K562 treated with DMSO at 1 percent for 24 hours (cell line): ENCODE results near the gene WIPF2. TPM values are rescaled to one million over a fixed set of nuclear protein-coding genes. Genes with fewer than 3 reads are reported as not detected.

Experiments used
- total RNA-seq: library from RNA; unstranded; fragments of 300-600 nt; gene quantifications from 2 replicates; pipeline ENCODE4 v1.2.3, GENCODE V29; 2022; ENCODE audit warnings: low read depth; ENCODE audit not compliant: insufficient read depth

WIPF2 gene, protein sequence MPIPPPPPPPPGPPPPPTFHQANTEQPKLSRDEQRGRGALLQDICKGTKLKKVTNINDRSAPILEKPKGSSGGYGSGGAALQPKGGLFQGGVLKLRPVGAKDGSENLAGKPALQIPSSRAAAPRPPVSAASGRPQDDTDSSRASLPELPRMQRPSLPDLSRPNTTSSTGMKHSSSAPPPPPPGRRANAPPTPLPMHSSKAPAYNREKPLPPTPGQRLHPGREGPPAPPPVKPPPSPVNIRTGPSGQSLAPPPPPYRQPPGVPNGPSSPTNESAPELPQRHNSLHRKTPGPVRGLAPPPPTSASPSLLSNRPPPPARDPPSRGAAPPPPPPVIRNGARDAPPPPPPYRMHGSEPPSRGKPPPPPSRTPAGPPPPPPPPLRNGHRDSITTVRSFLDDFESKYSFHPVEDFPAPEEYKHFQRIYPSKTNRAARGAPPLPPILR
- total RNA-seq, result 11.5 and 15.5 TPM in 2 replicates

DNA sequence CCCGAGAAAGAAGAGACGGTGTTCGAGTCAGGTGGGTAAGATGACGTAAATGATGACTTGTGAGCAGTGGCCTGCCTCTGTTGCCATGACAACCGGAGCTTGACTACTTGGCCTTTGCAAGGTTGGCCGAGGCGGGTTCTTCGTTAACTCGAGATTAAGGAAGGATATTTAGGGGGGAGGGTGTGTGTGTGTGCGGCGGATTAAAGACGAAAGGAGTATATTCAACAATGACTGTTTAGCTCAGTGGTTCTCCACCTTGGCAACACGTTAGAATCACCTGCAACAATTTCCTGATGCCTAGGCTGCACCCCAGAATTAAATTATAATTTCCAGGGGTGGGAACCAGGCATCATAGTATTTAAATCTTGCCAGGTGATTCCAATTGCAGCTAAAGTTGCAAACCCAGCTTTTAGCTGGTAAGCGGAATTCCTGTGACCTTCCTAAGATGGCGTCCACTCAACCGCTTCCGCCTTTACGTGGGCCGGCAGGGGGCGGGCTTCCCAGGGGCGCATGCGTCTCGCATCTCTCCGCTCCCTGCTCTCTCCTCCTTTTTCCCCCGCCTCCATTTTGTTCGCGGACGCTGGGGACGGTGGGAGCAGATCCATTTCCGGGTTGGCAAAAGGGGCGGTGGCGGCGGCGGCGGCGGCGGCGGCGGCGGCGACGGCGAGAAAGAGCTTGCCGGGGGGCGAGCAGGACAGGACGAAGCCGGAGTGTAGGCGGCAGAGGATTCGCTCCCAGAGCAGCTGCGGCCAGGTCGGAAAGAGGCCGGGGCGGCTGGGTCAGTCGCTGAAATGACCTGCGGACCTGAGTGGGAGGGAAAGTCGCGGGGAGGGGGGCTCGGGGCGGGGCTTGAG is at the start of gene WIPF2:
Gene WIPF2, plus strand, starts transcription at position 565 of the 854 bp plus-strand sequence. CDS start 37,156 bp downstream, outside the sequence.

DNA sequence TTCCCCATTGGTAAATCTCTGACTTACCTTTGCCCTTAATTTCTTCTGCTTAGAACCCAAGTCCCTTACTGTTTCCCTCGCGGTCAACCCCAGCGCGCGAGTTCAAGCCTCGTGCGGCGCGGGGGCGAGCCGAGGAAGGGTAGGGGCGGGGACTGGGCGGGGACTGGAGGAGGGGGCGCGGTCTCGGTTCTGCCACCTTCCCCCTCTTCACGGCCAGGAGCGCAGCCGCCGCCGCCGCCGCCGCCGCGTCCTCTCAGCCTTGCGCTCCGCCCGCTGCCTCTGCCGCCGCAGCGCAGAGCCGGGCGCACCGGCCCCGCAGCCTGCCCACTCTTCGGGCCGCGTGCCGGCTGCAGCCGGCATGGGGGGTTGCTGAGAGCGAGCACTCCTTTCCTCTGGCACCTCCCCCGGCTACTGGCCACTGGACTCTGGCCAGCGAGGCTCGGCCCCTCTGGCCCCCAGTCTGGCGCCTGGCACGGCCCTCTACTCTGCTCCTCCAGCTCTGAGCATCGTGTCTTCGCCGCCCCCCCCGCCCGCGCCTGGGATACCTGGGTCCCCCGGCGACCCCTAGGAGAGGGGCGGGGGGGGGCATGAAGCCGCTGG is 41.7 kb upstream of the WIPF2 start, which contains the start of gene RAPGEFL1:
Gene RAPGEFL1, plus strand, starts transcription at position 196 of the 600 bp plus-strand sequence. Its CDS starts 392 bp downstream, at position 588.

DNA sequence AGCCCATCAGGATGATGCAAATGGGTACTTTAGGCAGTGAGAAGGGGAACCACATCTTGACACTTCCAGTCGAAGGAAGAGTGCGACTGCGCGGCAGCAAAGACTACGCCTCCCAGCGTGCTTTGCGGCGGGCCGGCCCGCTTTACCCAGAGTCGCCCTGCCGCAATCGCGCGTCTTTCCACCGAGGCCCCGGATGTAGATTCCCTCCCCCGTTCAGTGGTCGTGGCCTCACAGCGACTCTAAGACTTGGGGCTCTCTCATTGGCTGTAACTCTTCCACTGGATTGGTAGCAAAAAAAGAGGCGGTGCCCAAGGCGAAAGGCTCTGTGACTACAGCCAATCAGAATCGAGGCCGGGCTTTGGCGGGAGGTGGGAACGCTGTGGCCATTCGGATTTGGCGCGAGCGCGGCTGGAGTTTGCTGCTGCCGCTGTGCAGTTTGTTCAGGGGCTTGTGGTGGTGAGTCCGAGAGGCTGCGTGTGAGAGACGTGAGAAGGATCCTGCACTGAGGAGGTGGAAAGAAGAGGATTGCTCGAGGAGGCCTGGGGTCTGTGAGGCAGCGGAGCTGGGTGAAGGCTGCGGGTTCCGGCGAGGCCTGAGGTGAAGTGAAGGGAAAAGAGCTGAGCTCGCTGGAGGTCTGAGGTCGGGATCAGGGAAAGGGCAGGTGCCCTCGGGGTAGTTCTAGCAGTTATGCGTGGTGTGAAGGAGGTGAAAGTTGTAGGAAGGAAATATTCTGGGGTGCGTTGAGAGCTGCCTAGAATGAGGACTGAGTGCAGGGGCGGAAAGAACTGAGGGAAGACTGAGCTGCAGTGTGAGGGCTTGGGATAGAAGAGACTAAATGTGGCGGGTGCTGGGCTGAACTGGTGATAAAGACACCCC is 68.6 kb downstream of the WIPF2 start, which contains the start of gene CDC6:
Gene CDC6, plus strand, starts transcription at position 386 of the 876 bp plus-strand sequence. CDS start 1,542 bp downstream, outside the sequence.

DNA sequence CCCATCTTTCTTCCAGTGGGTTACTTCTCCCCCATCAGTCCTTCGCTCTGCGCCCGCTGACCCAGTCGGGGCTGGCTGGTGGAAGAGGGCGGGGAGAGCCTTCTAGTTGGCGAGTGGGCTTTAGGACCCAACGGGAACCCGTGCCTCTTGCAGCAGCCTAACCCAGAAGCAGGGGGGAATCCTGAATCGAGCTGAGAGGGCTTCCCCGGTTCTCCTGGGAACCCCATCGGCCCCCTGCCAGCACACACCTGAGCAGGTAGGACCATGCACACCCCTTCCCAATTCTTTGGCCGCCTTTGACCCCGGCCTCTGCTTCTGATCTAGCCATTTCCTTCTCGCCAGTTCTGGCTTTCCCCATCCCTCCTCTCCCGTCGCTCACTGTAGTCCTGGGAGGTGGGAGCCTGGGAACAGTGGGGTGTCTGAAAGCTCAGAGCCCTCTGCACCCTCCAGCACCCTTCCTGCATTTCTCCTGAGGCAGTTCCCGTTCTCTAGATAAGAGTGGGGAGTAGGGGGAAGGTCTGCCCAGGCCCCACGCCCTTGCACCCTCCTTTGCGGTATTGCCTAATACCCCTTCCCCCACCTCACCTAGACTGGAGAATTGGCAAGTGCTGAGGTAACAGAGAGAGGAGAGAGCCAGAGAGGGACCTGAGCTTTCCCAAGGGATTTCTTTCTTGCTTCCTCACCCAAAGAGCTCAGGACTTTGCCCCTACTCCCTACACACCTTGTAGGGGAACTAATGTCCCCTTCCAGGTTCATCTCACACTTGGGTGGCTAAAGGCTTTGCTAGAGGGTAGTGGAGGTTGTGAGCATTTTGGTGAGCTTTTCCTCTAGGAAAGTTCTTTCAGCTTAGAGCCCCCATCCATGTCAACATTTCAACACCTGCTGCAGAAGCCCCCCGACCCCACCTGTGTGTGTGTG is 90.2 kb downstream of the WIPF2 start, which contains the start of gene RARA:
Gene RARA, plus strand, starts transcription at position 150 of the 918 bp plus-strand sequence. CDS start 22,039 bp downstream, outside the sequence.

Other genes starting within 250 kb of the WIPF2 start
- 272 and 279 TPM in 2 replicates for gene PSMD3, start 238.5 kb upstream of the WIPF2 start, total RNA-seq
- gene CSF3, start 203.9 kb upstream of the WIPF2 start, total RNA-seq, result not detected in 2 replicates
- gene MED24, start 164.9 kb upstream of the WIPF2 start, total RNA-seq, result 98.1 and 109 TPM in 2 replicates
- 21.8 and 22.5 TPM in 2 replicates for gene THRA, start 156.3 kb upstream of the WIPF2 start, total RNA-seq
- 5.0 and 5.3 TPM in 2 replicates for gene NR1D1, start 118.7 kb upstream of the WIPF2 start, total RNA-seq
- gene MSL1, start 97.3 kb upstream of the WIPF2 start, total RNA-seq, result 33.4 and 35.6 TPM in 2 replicates
- 38.5 and 40.2 TPM in 2 replicates for gene CASC3, start 78.8 kb upstream of the WIPF2 start, total RNA-seq
- gene RAPGEFL1, start 41.8 kb upstream of the WIPF2 start, total RNA-seq, result 2.4 and 2.6 TPM in 2 replicates
- 52.7 and 55.4 TPM in 2 replicates for gene CDC6, start 68.6 kb downstream of the WIPF2 start, total RNA-seq
- gene RARA, start 89.9 kb downstream of the WIPF2 start, total RNA-seq, result 21.7 and 23.4 TPM in 2 replicates
- 32.7 and 34.1 TPM in 2 replicates for gene GJD3, start 145.4 kb downstream of the WIPF2 start, total RNA-seq
- 150 and 192 TPM in 2 replicates for gene TOP2A, start 198.6 kb downstream of the WIPF2 start, total RNA-seq
- gene IGFBP4, start 224.1 kb downstream of the WIPF2 start, total RNA-seq, result 95.4 and 111 TPM in 2 replicates